ACC112 (cell line): ENCODE data around the gene ERAP2.

ENCODE experiments used
- H2AFZ ChIP-seq: fragments of 200-600 bp; sonication (generic); one replicate; pipeline ENCODE4 v1.6.0; 2017; ENCODE audit warnings: antibody characterized with exemption, low read length; ENCODE audit not compliant: unreplicated experiment
- H3K27ac ChIP-seq: fragments of 200-600 bp; sonication (generic); 2 replicates; pipeline ENCODE4 v1.5.1; 2014; ENCODE audit warnings: low read depth, mild to moderate bottlenecking, antibody characterized with exemption, low read length, moderate library complexity
- H3K27me3 ChIP-seq: fragments of 200-600 bp; sonication (generic); 2 replicates; pipeline ENCODE4 v1.6.1; 2014; ENCODE audit warnings: mild to moderate bottlenecking, antibody characterized with exemption, low read length, moderate library complexity, mixed read lengths; ENCODE audit not compliant: insufficient read depth
- H3K36me3 ChIP-seq: fragments of 200-600 bp; sonication (generic); 2 replicates; pipeline ENCODE4 v1.6.1; 2016; ENCODE audit warnings: mild to moderate bottlenecking, antibody characterized with exemption, low read length, moderate library complexity, mixed read lengths; ENCODE audit not compliant: insufficient read depth
- H3K4me1 ChIP-seq: fragments of 200-600 bp; sonication (generic); one replicate; pipeline ENCODE4 v1.6.1; 2016; ENCODE audit warnings: low read length, mixed read lengths; ENCODE audit not compliant: insufficient read depth, unreplicated experiment, control insufficient read depth
- H3K4me3 ChIP-seq: fragments of 200-600 bp; sonication (generic); 2 replicates; pipeline ENCODE4 v1.5.1; 2014; ENCODE audit warnings: mild to moderate bottlenecking, low read depth, low read length
- H3K79me2 ChIP-seq: fragments of 200-600 bp; sonication (generic); one replicate; pipeline ENCODE4 v1.6.0; 2016; ENCODE audit warnings: low read length; ENCODE audit not compliant: control insufficient read depth, unreplicated experiment, insufficient read depth

The ERAP2 gene

GRCh38 chr5:96931605-96932004, 55.3 kb downstream of the ERAP2 start:
- Histone ChIP-seq H3K27me3 (no peaks in the 10 kb centered on the region), H3K4me3 (no peak overlapping the region), H3K4me1 (peaks cover 20% of the 10 kb centered on the region), H3K36me3 (no peaks in the 10 kb centered on the region), H2AFZ (no peak overlapping the region), H3K79me2 (peaks cover 6% of the 10 kb centered on the region), H3K27ac (no peak overlapping the region)

GRCh38 chr5:96932026-96932425, 55.7 kb downstream of the ERAP2 start:
- no peaks in the 10 kb centered on the region for H3K27me3 ChIP-seq
- peaks cover 11% of the 10 kb centered on the region for H3K79me2 ChIP-seq
- no peak overlapping the region for H3K4me3 ChIP-seq
- H3K27ac ChIP-seq = no peak overlapping the region
- peaks cover 20% of the 10 kb centered on the region for H3K4me1 ChIP-seq
- H2AFZ ChIP-seq = no peak overlapping the region
- H3K36me3 ChIP-seq = no peaks in the 10 kb centered on the region

GRCh38 chr5:96933764-96934707, 57.7 kb downstream of the ERAP2 start:
- H3K27ac ChIP-seq = peak overlapping the region; percentile 83
- H2AFZ ChIP-seq = peak overlapping the region; percentile 49
- peaks cover 31% of the 10 kb centered on the region for H3K4me1 ChIP-seq
- 0 out of 2 replicates have a peak, but pooled peaks cover 7% of the 10 kb centered on the region for H3K36me3 ChIP-seq
- H3K79me2 ChIP-seq = peaks cover 31% of the 10 kb centered on the region
- peak overlapping the region; percentile 84 for H3K4me3 ChIP-seq
- H3K27me3 ChIP-seq = no peaks in the 10 kb centered on the region

GRCh38 chr5:96934708-96935558, 58.6 kb downstream of the ERAP2 start:
- Histone ChIP-seq H2AFZ (peak overlapping the region; percentile 64), H3K27me3 (no peaks in the 10 kb centered on the region), H3K27ac (peak overlapping the region; percentile 83), H3K4me3 (peak overlapping the region; percentile 84), H3K4me1 (peaks cover 38% of the 10 kb centered on the region), H3K79me2 (peaks cover 40% of the 10 kb centered on the region), H3K36me3 (0 out of 2 replicates have a peak, but pooled peaks cover 7% of the 10 kb centered on the region)

GRCh38 chr5:96935559-96936430, 59.5 kb downstream of the ERAP2 start, which contains the start of gene LNPEP:
TSS of gene LNPEP (plus strand) at chr5:96936080. CDS start at chr5:96936156, 76 bp downstream.
- peak within 1 kb of the TSS; percentile 84 for H3K4me3 ChIP-seq
- 0 out of 2 replicates have a peak, but pooled peaks cover 7% of the 10 kb centered on the region for H3K36me3 ChIP-seq
- H3K79me2 ChIP-seq = peaks cover 48% of the 10 kb centered on the region
- no peaks in the 10 kb centered on the region for H3K27me3 ChIP-seq
- peak within 1 kb of the TSS; percentile 83 for H3K27ac ChIP-seq
- peak within 1 kb of the TSS; percentile 64 for H2AFZ ChIP-seq
- peaks cover 46% of the 10 kb centered on the region for H3K4me1 ChIP-seq

- Histone ChIP-seq H2AFZ (peak overlapping the region; percentile 57), H3K79me2 (peaks cover 55% of the 10 kb centered on the region), H3K36me3 (0 out of 2 replicates have a peak, but pooled peaks cover 7% of the 10 kb centered on the region), H3K4me3 (peak overlapping the region; percentile 84), H3K27me3 (no peaks in the 10 kb centered on the region), H3K27ac (peak overlapping the region; percentile 58), H3K4me1 (peaks cover 43% of the 10 kb centered on the region)
Measured at GRCh38 chr5:96936431-96937320, 60.4 kb downstream of the ERAP2 start.

- no peaks in the 10 kb centered on the region for H3K27me3 ChIP-seq
- H3K4me1 ChIP-seq = peaks cover 33% of the 10 kb centered on the region
- H3K4me3 ChIP-seq = no peak overlapping the region
- 0 out of 2 replicates have a peak, but pooled peaks cover 7% of the 10 kb centered on the region for H3K36me3 ChIP-seq
- peaks cover 75% of the 10 kb centered on the region for H3K79me2 ChIP-seq
- no peak overlapping the region for H2AFZ ChIP-seq
- H3K27ac ChIP-seq = no peak overlapping the region
Measured at GRCh38 chr5:96940586-96940985, 64.3 kb downstream of the ERAP2 start.

GRCh38 chr5:96941140-96941539, 64.8 kb downstream of the ERAP2 start:
- Histone ChIP-seq H3K4me1 (peaks cover 35% of the 10 kb centered on the region), H3K36me3 (0 out of 2 replicates have a peak, but pooled peaks cover 7% of the 10 kb centered on the region), H3K79me2 (peaks cover 77% of the 10 kb centered on the region), H3K27me3 (no peaks in the 10 kb centered on the region), H3K27ac (no peak overlapping the region), H2AFZ (no peak overlapping the region), H3K4me3 (no peak overlapping the region)

GRCh38 chr5:96942078-96942477, 65.8 kb downstream of the ERAP2 start:
- H3K4me3 ChIP-seq = no peak overlapping the region
- H3K79me2 ChIP-seq = peaks cover 76% of the 10 kb centered on the region

More at GRCh38 chr5:96942078-96942477, 65.8 kb downstream of the ERAP2 start:
- H3K36me3 ChIP-seq = 0 out of 2 replicates have a peak, but pooled peaks cover 7% of the 10 kb centered on the region
- no peak overlapping the region for H2AFZ ChIP-seq
- peaks cover 44% of the 10 kb centered on the region for H3K4me1 ChIP-seq
- no peaks in the 10 kb centered on the region for H3K27me3 ChIP-seq
- H3K27ac ChIP-seq = no peak overlapping the region
